PFSK-1 (cell line): ENCODE results near the gene ADGRA1.

Experiments used
- FOXP2 ChIP-seq: optimal IDR thresholded peaks from 2 replicates; pipeline ENCODE3; 2011; ENCODE audit warnings: borderline replicate concordance, control low read depth, inconsistent platforms; ENCODE audit not compliant: insufficient read depth; ENCODE audit errors: extremely low read length, extremely low read depth
- POLR2AphosphoS5 ChIP-seq: IDR thresholded peaks from 2 replicates; pipeline ENCODE4 v1.6.1; 2012; ENCODE audit warnings: low read depth, mild to moderate bottlenecking, control low read depth, low read length, moderate library complexity
- REST ChIP-seq, 2 experiments: IDR thresholded peaks; 2 replicates each; pipeline versions ENCODE4 v1.6.1 to v1.8.0; 2011 to 2012; ENCODE audit warnings: low read depth in 2 of 2, low read length in 2 of 2, control low read depth in 1 of 2, inconsistent platforms in 1 of 2, mild to moderate bottlenecking in 1 of 2, moderate library complexity in 1 of 2; ENCODE audit not compliant: insufficient read depth in 1 of 2
- SIN3A ChIP-seq: IDR thresholded peaks from 2 replicates; pipeline ENCODE4 v1.6.1; 2012; ENCODE audit warnings: mild to moderate bottlenecking, low read length, moderate library complexity, borderline replicate concordance; ENCODE audit not compliant: insufficient read depth
- TAF1 ChIP-seq: IDR thresholded peaks from 2 replicates; pipeline ENCODE4 v1.6.1; 2012; ENCODE audit warnings: low read length, control low read depth, borderline replicate concordance; ENCODE audit not compliant: insufficient read depth

ADGRA1 gene

DNA sequence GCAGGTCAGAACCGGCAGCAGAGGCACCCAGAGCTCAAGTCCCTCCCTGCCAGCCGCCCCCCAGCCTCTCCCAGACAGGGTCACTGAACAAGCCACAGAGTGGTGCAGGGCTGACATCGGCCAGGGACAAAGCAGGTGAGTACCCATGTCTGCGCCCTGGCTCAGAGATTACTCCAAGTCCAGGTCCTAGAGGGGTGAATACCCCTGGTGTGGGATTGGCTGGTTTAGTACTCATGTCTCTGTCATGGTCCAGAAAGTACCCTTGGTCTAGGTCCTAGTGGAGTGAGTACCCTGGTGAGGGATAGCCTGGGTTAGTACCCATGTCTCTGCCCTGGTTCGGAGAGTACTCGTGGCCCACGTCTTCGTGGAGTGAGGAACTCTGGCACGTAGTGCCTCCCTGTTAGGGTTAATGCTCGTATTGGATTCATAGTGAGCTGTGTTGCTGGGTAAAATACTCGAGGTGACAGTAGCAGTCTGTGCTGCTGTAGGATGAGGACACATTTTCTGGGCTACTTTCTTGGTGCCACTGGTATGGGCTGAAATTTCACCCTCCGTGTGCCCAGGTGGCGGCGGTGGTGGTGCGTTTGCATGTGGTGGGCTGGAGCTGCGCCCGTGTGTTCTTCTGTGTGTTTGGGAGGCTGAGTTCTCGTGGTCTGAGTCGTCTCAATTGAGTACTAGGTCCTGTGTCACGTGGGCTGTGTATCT is 46.8 kb downstream of the ADGRA1 start:
- TF ChIP-seq FOXP2, result no peak
- no peak for TF ChIP-seq REST (IDR thresholded peaks at IDR 0.05; ENCODE audit: insufficient read depth in 1 of 2, low read depth in 2 of 2, low read length in 2 of 2)
- no peak for TF ChIP-seq TAF1
- TF ChIP-seq SIN3A, result no peak
- TF ChIP-seq POLR2AphosphoS5, result no peak

- TF ChIP-seq REST (IDR thresholded peaks at IDR 0.05; ENCODE audit: insufficient read depth in 1 of 2, low read depth in 2 of 2, low read length in 2 of 2) (no peak), TAF1 (no peak), FOXP2 (no peak), POLR2AphosphoS5 (no peak), SIN3A (no peak)
Measured at GRCh38 chr10:133135116-133135465, 47.4 kb downstream of the ADGRA1 start.

DNA sequence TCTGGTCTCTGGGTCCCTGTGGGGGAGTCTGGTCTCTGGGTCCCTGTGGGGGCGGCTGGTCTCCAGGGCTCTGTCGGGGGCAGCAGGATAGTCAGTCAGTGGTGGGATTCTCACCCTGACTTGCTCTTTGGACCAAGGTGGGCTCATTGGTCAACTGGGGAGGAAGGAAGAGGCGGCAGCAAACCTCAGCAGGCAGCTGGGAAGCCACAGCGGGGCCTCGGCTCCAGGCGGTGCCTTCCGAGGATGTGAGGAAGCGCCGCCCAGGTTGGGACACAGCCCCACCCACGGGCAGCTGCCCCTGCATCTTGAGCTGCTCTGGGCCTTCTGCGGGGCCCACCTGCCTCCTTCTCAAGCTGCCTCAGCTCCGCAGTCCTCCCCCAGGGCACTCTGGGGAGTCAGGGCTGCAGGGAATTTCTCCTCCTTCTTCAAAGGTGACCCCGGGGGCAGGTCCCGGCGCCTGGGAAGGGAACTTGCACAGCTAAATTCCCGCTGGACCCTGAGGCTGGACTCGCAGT is 51.9 kb downstream of the ADGRA1 start:
- TF ChIP-seq FOXP2 (no peak), SIN3A (no peak), REST (IDR thresholded peaks at IDR 0.05; ENCODE audit: insufficient read depth in 1 of 2, low read depth in 2 of 2, low read length in 2 of 2) (no peak), TAF1 (no peak), POLR2AphosphoS5 (no peak)

GRCh38 chr10:133140417-133141143 is 52.9 kb downstream of the ADGRA1 start:
- no peak for TF ChIP-seq SIN3A
- no peak for TF ChIP-seq REST (IDR thresholded peaks at IDR 0.05; ENCODE audit: insufficient read depth in 1 of 2, low read depth in 2 of 2, low read length in 2 of 2)
- no peak for TF ChIP-seq TAF1
- no peak for TF ChIP-seq FOXP2
- no peak for TF ChIP-seq POLR2AphosphoS5
